Activated naive CD4-positive, alpha-beta T cell treated with Interleukin-2 at 50 U/mL for 16 hours (primary cell): ENCODE measurements around the gene RTKN.
"Not testable (repeated sequence)": the region's sequence is repeated elsewhere in the genome, so short reads cannot be mapped to it uniquely, and the experiment has no call there.

ENCODE experiments used
- DNase-seq: peaks from one replicate; pipeline ENCODE4 v3.0.0-alpha.2; 2020

The RTKN gene

DNA sequence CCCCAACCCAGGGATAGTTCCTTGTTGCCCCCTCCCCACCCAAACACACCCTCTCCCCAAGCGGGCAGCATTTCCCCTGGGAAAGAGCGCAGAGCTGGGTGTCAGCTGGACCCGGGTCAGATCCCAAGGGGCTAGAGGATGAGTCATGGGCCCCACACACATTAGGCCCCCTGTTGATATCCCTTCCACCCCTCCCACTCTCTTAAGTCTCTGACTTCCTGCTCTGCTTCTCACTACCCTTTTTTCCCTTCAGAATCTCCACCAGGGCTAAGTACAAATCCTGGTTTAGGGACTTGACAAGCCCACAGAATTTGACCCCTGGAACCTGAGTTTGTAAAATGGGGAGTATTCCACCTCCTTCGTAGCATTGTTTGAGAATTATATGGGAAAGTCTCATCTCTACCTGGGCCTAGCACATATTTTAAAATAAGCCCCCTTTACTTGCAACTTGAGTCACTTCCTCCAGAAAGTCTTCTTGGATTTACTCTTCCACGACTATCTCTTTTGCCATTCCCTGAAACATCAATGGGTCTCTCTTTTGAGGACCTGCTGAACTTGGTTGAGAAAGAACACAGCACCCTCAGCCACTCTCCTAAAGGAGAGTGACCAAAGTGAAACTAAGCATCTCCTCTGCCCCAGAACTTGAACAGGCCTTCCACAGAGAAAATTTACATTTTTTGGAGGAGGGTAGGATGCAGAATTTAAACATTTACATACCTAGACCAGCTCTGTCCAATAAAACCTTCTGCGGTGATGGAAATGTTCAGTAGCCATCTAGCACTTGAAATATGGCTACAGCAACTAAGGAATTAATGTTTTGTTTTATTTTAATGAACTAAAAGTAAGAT, 4.7 kb downstream of the RTKN start:
- DNase-seq = no peak

DNA sequence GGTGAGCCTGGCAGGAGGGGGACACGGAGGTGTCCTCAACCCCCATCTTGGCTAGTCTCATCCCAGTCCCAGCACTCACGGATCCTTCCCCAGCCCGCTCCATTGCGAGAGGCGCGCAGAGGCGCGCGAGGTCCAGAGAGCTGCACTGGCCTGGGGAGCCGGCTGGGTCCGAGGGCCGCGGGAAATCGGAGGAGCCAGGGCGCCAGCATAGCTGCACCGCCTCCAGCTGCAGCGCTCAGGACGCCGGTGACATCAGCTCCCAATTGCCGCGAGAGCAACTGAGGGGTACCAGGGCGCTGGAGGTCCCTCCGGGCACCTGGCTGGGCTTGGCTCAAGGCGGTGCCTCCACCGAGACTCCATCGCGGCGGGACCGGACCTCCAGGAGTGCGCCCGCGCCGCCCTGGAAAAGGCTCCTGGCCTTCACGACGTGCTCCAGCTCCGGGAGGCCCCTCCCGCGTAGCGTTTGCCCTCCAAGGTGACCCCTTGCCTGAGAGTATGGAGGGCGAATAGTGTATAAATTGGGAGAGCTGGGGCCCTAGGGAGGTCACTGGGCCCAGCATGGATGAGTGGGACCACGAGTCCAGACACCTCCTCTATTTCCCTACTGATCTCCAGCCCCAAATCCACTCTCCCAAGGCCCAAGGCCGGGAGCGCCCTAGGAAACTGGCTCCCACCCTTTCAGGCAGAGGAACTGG, 5.5 kb downstream of the RTKN start:
- DNase-seq = no peak

DNA sequence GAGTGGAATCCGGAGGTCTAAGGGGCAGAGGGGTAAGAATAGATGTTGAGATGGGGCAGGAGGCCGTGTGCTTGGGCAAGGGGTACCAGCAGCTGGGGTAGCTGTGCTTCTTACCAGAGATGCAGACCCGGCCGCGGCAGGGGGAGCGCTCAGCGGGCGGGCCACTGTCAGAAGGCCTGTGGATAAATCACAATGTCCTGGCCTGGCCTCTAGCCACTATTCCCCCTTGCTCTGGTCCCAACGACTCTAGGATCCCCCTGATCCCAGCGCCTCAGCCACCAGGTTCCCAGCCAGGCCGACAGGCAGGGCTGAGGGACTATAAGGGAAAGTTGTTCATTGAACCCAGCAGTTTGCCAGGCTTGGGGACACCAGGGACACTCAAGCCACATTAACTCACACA, 11.2 kb downstream of the RTKN start:
- no peak for DNase-seq

DNA sequence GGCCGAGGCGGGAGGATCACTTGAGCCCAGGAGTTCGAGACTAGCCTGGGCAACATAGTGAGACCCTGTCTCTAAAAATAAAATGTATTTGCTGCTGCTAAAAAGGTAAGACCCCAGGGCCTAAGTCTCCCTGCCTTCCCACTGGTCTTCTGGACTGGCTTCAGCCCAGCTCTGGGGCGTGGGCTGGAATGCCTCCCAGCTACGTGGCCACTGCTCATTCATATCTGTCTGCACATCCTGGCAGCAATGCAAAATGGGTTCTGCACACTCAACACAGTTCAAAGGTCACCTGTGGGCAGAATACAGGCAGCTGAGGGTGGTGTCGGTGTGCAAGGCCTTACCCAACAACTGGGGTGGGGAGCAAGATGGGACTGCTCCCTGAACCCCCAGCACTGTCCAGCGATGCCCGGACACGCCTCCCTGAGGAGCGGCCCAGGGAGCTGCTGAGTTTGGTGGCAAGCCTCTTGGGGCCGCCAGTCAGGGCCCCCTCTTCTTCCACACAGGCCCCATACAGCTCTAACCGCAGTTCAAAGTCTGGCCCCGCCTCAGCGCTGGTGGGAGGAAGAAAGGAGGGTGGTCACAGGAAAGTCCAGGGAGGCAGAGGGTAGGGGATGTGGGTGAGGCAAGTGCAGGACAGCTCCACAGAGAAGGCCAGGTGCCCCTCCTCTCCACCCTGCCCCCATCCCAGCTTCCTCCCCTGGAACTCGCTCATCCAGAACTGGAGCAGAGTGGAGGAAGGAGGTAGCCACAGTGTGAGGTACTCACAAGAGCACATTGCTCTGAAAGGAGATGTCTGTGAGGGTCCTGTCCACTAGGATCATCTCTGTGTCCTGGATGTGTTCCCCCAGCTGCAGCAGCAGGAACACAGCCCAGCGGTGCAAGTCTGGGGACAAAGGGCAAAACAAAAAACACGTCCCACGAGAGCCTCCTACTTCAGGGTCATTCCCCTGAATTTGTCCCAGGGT, 12.0 kb downstream of the RTKN start:
- no peak for DNase-seq

- DNase-seq = no peak
Observed at GRCh38 chr2:74428675-74429074, 13.1 kb downstream of the RTKN start.

DNA sequence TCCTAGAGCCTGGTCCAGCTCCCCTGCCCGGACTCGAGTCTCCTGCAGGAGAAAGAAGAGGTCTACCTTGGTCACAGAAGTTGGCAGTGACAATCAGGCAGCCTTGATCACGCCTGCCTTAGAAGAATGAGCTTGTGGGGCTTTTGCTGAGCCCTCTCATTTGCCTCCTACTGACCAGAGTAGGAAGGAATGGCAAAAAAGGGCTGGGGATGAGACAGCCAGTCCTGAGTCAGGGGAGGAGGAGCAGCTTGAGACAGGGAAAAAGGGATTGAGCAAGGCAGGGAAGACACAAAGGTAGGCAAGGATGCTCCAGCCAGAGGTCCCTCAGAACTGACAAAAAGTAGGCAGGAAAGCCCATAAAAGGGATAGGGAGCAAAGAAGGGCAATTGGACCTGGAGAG, 14.2 kb downstream of the RTKN start:
- no peak for DNase-seq

- DNase-seq = no peak
Observed at GRCh38 chr2:74426181-74426758, 15.5 kb downstream of the RTKN start.

GRCh38 chr2:74425523-74425922, 16.2 kb downstream of the RTKN start:
- no peak for DNase-seq

- no peak for DNase-seq
Observed at GRCh38 chr2:74424995-74425406, 16.7 kb downstream of the RTKN start.

DNA sequence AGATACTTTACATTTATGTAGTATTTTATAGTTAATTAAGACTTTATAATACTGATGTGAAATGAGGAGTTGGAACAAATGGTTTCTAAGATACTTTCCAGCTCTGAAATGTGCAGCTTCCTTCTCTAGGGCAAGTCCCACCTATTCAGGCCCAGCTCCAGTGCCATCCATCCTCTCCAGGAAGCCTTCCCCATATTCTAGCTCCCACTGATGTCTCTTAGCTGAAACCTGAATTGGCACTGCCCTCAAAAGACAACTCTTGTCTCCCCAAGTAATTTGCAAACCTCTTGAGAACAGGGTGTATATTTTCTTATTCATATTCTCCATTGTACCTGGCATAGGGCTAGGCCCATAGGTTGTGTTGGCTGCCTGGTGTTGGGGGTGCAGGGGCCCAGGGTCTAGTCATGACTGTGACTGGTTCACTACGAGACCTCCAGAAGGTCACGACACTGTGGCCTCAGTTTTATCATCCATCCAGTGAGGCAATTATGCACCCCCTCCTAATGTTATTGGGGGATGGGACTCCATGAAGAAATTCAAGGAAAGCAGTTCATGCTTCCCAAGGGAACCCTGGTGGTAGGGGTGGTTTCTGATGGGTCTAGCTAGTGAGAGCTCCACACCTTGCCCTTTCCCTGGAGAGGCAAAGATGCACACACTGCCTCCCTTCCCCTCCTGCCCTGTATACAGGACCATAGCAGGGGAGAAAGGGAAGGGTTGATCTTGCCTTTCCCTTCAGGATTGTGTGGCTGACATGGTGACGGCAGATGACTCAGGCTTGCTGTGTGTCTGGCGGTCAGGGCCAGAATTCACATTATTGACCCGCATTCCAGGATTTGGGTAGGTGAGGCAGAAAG, 17.4 kb downstream of the RTKN start:
- DNase-seq = no peak

GRCh38 chr2:74423231-74424095, 18.3 kb downstream of the RTKN start:
- no peak for DNase-seq

DNA sequence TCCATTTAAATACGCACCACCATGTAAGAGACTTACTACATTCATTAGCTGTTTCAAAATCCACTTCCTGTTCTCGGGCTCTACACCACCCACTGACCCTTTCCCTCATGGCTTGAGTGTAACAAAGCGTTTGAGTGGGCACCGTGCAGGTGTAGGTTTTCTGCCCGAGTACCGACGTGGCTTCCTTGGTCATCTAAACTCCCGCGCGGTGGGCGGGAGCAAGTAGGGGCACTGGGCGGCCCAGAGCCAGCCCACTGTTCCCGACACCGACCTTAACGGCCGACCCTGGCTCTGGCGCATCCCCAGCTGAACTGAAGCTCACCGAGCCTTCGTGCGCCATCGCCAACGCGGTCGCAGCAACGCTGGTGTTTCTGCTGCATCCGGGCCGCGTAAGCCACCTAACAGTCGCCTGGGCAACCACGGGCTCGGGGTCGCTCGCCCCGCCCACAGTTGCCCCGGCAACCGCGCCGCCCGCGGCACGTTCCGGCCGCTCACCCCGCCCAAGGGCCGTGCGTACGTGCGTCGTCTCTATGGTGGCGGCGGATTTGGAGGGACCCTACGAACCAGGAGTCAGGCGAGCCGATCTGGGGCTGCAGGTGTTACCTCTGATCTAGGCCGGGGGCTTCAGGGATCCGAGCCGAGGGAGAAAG, 20.4 kb downstream of the RTKN start, which contains the start of the genes C2orf81 and WDR54:
C2orf81 (minus strand) TSS at position 399 of the 650 bp plus-strand sequence; CDS start at position 340, 59 bp downstream.
WDR54 (plus strand) TSS at position 510 of the 650 bp plus-strand sequence. CDS start 424 bp downstream, outside the sequence.
- DNase-seq = peak; percentile 94

- DNase-seq = not testable (repeated sequence)
Observed at GRCh38 chr2:74420443-74421103, 21.2 kb downstream of the RTKN start.

DNA sequence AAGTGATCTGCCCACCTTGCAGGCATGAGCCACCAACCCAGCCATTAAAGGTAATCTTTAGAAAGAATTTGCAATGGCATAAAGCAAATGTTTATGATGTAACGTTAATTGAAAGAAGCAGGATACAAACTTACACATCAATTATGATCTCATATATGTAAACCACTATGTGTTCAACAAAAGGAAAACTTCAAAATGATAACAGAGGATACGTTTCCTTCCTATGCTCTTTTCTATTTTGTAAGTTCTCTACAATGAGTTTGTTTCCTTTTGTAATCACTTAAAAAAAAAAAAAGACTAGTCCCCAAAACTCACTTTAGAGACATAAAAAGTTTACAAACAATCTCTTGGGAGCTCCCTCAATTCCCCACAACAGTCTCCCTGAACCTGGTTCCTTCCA, 21.7 kb downstream of the RTKN start:
- no peak for DNase-seq

DNA sequence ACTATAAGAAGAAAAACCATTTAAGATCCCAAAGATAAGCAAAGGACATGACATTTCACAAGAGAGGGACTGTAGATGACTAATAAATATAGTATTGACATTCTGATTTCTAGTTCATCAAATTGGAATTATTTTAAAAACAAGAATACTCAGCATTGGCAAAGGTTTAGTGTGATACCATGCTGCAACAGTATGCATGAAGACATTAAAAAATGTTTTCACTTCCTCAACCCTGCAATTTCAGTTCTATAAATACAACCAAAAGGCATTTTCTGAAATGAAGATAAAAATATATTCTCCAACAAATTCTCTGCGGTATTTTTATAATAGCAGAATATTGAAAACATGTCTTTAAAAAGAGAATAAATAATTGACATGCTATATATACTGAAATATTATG, 22.4 kb downstream of the RTKN start:
- no peak for DNase-seq

- DNase-seq = no peak
Observed at GRCh38 chr2:74418312-74418711, 23.4 kb downstream of the RTKN start.

GRCh38 chr2:74417763-74418162, 24.0 kb downstream of the RTKN start:
- DNase-seq = no peak

DNA sequence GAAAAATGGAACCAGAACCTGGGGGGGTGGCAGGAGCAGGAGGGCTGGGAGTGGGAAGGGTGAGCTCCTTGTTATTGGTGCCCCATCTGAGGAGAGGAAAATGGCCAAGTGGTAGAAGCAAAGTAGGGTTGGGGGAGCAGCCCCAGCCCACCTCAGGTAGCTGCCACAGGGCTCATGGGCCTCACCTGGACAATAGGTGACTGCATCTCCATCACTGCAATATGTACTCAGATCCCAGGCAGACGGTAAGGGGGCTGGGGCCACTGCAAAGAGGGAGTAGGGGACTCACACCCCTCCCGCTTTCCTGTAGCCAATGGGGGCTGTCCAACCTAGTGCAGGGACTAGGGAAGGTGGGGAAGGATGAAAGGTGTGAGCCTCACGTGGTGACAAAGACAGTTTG, 24.5 kb downstream of the RTKN start:
- DNase-seq = no peak

DNA sequence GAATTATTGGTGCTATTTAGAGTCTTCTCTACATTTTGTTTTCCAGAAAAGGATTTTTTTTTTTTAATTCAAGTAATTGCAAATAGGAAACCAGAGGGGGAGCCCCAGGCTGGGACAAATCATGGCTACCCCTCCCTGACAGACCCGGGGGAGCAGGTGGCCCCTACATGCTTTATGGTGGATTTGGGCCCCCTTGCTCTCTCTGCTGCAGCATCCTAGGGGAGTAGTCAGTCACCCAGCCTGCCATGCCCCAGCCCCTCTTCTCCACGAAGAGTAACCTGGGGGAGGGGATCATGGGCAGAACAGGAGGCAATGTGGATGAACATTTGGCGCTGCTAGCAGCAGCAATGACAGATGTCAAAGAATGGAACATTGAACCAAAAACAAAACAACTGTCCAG, 25.0 kb downstream of the RTKN start:
- no peak for DNase-seq
